ENCODE measurements around the gene CBLN1. TPM values are rescaled to one million over a fixed set of nuclear protein-coding genes. Genes with fewer than 3 reads are reported as not detected.

Gene CBLN1
- total and polyA plus RNA-seq, 9 of the 15 experiments (the other 6 are each of a cell fraction or from before 2014, with no cell fraction given): not detected

GRCh38 chr16:49307176-49307575, 25.5 kb upstream of the CBLN1 start:
- no peak overlapping the region for H3K4me2 ChIP-seq (ENCODE audit: insufficient read depth, low read length)
- FAIRE-seq (no peak), DNase-seq (ENCODE audit: extremely low read depth in 1 of 4, low spot score in 3 of 4) (no peak), ATAC-seq (no peak)
- WGBS (ENCODE audit: insufficient coverage, low coverage, missing lambda C conversion rate): 0% methylated on average over 2 of the region's 2 CpGs
- no peaks in the 10 kb centered on the region for H3K79me2 ChIP-seq (ENCODE audit: control insufficient read depth, insufficient read depth, low read length)
- no peaks in the 10 kb centered on the region for H3K4me1 ChIP-seq (replicated peaks in 1 of 2; ENCODE audit: control insufficient read depth in 2 of 2, insufficient read depth in 2 of 2, low read length in 2 of 2)
- H3K9me3 ChIP-seq (replicated peaks; ENCODE audit: control insufficient read depth, insufficient read depth, low read depth, low read length): no peaks in the 10 kb centered on the region
- H3K27ac ChIP-seq (ENCODE audit: extremely low read depth, low read depth, low read length): no peak overlapping the region
- intact Hi-C loops (cut with micrococcal nuclease): no loop called here
- no peaks in the 10 kb centered on the region for H3K9me1 ChIP-seq (ENCODE audit: control insufficient read depth, insufficient read depth, low read length)
- no peaks in the 10 kb centered on the region for H3K27me3 ChIP-seq (ENCODE audit: control insufficient read depth in 2 of 2, insufficient read depth in 2 of 2, low read length in 2 of 2)
- CTCF ChIA-PET (ENCODE audit: low intra/inter-chr PET ratio): no interaction called here
- H2AFZ ChIP-seq (ENCODE audit: low read depth, low read length): no peak overlapping the region
- TF ChIP-seq SOX6 (IDR thresholded peaks at IDR 0.05): no peak
- TF ChIP-seq U2AF1 (optimal IDR thresholded peaks at IDR 0.05; ENCODE audit: low read depth, low read length): no peak
- TF ChIP-seq, protein P1, sequence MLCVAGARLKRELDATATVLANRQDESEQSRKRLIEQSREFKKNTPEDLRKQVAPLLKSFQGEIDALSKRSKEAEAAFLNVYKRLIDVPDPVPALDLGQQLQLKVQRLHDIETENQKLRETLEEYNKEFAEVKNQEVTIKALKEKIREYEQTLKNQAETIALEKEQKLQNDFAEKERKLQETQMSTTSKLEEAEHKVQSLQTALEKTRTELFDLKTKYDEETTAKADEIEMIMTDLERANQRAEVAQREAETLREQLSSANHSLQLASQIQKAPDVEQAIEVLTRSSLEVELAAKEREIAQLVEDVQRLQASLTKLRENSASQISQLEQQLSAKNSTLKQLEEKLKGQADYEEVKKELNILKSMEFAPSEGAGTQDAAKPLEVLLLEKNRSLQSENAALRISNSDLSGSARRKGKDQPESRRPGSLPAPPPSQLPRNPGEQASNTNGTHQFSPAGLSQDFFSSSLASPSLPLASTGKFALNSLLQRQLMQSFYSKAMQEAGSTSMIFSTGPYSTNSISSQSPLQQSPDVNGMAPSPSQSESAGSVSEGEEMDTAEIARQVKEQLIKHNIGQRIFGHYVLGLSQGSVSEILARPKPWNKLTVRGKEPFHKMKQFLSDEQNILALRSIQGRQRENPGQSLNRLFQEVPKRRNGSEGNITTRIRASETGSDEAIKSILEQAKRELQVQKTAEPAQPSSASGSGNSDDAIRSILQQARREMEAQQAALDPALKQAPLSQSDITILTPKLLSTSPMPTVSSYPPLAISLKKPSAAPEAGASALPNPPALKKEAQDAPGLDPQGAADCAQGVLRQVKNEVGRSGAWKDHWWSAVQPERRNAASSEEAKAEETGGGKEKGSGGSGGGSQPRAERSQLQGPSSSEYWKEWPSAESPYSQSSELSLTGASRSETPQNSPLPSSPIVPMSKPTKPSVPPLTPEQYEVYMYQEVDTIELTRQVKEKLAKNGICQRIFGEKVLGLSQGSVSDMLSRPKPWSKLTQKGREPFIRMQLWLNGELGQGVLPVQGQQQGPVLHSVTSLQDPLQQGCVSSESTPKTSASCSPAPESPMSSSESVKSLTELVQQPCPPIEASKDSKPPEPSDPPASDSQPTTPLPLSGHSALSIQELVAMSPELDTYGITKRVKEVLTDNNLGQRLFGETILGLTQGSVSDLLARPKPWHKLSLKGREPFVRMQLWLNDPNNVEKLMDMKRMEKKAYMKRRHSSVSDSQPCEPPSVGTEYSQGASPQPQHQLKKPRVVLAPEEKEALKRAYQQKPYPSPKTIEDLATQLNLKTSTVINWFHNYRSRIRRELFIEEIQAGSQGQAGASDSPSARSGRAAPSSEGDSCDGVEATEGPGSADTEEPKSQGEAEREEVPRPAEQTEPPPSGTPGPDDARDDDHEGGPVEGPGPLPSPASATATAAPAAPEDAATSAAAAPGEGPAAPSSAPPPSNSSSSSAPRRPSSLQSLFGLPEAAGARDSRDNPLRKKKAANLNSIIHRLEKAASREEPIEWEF (CRISPR knock-in tag; IDR thresholded peaks at IDR 0.05): no peak
- no peak for TF ChIP-seq SRSF7 (optimal IDR thresholded peaks at IDR 0.05; ENCODE audit: low read depth, low read length)
- TF ChIP-seq CXXC5 (CRISPR knock-in tag; IDR thresholded peaks at IDR 0.05): no peak
- TF ChIP-seq WHSC1 (IDR thresholded peaks at IDR 0.05; ENCODE audit: low read length): no peak
- no peak for TF ChIP-seq ZNF75A (CRISPR knock-in tag; IDR thresholded peaks at IDR 0.05)
- TF ChIP-seq, protein P2, sequence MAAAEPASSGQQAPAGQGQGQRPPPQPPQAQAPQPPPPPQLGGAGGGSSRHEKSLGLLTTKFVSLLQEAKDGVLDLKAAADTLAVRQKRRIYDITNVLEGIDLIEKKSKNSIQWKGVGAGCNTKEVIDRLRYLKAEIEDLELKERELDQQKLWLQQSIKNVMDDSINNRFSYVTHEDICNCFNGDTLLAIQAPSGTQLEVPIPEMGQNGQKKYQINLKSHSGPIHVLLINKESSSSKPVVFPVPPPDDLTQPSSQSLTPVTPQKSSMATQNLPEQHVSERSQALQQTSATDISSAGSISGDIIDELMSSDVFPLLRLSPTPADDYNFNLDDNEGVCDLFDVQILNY (CRISPR knock-in tag; IDR thresholded peaks at IDR 0.05): no peak
- no peak for TF ChIP-seq ELK1 (CRISPR knock-in tag; IDR thresholded peaks at IDR 0.05)
- no peak for TF ChIP-seq RAD51 (IDR thresholded peaks at IDR 0.05; ENCODE audit: borderline replicate concordance, low read depth)
- no peak overlapping the region for H3K4me3 ChIP-seq
- no peaks in the 10 kb centered on the region; the same call in 1 of the 2 replicates for H4K20me1 ChIP-seq (replicated peaks; ENCODE audit: control insufficient read depth, insufficient read depth, low read length)
- POLR2A ChIA-PET: no interaction called here
- in situ Hi-C loops (cut with MboI): no loop called here
- no TSS peak for BruUV-seq (replicated peaks)
- H3K9ac ChIP-seq (ENCODE audit: insufficient read depth in 1 of 2, low read depth in 2 of 2, low read length in 2 of 2): no peak overlapping the region
- no peaks in the 10 kb centered on the region for H3K36me3 ChIP-seq (ENCODE audit: control insufficient read depth, insufficient read depth, low read length)
